NCI-H2081 treated with DMSO at 0.1 percent for 48 hours (cell line): ENCODE results near the gene ERC2.

Experiments used
- DNase-seq: peaks from one replicate; lab custom pipeline; 2025; lab: John Stamatoyannopoulos, UW

ERC2 gene

GRCh38 chr3:55716044-55716443 lies 752.2 kb downstream of the ERC2 start:
- DNase-seq, result no peak

- no peak for DNase-seq
Observed at GRCh38 chr3:55714057-55714456, 754.2 kb downstream of the ERC2 start.

- DNase-seq, result no peak
Observed at GRCh38 chr3:55711646-55712045, 756.6 kb downstream of the ERC2 start.

DNA sequence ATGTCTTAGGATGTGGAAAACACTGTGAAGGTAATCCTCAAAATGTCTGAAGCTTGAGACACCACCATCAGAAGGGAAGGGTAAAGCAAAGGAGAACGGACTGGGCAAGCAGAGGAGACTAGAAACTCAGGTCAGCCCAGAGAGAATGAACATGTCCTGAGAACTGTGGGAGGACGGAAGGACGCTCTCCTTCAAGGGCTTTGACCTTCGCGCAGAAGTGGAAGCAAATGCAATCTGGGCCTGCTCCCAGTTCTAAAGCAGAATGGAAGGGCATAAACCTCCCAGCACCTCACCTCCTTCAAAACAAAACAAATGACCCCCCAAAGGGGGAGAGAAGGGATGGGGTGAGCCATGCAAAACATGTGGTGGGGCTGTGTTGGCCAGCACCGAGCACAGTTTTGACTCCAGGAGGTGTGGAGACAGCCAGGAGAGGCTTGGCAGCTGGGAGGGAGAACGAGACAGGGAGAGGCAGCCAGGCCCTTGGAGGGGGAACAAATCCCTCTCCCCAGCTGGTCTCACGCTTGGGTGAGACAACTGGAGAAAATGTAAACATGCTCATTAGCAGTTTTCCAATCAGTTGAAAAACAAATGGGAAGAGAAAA lies 758.8 kb downstream of the ERC2 start:
- DNase-seq, result no peak

- no peak for DNase-seq
Observed at GRCh38 chr3:55708921-55709320, 759.3 kb downstream of the ERC2 start.

GRCh38 chr3:55708242-55708641 lies 760.0 kb downstream of the ERC2 start:
- no peak for DNase-seq

GRCh38 chr3:55704521-55704920 lies 763.7 kb downstream of the ERC2 start:
- DNase-seq, result no peak

DNA sequence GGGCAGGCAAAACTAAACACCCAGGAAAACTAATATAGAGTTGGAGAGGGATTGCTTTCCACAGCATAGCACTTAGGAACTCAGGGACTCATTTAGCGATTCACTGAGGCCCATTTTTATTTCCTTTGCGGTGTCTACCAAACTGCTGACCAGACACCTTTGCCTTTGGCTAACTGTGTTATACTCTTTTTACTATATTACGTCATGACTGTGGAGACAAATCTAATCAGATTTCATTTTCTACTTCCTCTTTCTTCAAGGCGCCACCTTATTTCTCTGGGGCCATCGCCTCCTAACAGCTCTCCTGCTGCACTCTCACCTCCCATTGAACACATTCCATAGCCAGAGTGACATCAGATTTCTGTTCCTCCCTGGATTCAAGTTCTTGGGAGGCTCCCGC lies 765.4 kb downstream of the ERC2 start:
- no peak for DNase-seq

DNA sequence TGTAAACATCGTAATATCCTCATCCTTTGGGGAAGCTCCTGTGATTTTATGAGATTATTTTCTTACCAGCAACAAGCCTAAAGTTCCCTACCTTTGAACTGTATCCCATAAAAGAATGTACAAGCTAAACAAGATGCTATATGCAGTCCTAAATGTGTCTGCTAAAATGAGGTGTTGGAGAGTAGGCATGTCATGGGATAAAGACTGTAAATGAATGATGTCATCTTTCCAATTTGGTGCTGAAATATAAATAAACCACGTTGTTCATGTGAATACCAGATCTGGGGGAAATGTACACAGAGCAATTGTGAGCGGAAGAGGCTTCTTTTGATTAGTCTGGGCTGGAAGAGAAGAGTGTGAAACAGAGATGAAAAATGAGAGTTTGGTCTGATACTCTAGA lies 766.3 kb downstream of the ERC2 start:
- DNase-seq, result no peak

DNA sequence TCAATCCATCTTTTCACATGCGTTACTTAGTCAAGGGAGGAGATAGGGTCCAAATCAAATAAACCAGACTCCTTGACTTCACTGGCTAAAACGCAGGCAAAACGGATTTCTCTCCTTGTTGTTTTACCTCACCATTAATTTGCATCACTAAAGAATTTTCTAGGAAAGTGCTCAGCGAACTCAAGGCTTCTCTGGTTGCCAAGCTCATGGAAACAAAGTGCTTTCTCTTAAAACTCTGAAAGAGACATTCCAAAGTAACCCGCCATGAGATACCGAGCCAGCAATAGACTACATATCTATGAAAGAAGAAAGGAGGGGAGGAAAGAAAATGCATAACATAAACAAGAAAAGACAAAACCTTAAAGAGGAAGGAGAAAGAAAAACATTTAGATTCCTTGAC lies 769.4 kb downstream of the ERC2 start:
- DNase-seq, result no peak

DNA sequence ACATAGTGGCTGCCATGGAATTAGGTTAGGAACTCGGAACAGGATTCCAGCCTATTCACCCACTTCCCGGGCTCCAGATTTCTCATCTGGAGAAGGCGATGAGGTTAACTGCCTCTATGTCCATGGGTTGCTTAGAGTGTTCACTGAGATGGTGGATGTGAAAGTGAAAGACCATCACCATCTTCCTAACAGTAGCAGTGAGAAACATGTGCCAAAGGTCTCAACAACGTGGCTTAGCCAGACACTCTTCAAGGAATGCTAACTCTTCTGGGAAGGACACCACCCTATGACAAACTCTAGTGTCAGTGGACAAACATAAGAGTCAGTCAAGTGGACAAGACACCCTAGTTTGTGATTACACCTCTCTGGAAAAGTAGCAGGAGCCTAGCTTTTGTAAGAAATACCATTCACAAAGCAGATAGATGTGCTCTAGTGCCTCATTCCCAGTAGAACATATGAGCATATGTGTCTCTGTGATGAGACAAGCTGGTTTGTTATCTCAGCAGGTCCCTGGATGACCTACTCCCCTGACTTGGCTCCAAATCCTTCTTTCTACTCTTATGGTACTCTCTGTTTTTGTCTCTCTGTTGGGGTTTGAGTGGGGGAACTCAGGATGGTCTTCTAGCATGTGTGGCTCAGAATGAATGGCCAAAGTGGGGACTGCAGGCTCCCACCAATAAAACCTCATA lies 770.9 kb downstream of the ERC2 start:
- no peak for DNase-seq

- no peak for DNase-seq
Observed at GRCh38 chr3:55692957-55693558, 775.2 kb downstream of the ERC2 start.

DNA sequence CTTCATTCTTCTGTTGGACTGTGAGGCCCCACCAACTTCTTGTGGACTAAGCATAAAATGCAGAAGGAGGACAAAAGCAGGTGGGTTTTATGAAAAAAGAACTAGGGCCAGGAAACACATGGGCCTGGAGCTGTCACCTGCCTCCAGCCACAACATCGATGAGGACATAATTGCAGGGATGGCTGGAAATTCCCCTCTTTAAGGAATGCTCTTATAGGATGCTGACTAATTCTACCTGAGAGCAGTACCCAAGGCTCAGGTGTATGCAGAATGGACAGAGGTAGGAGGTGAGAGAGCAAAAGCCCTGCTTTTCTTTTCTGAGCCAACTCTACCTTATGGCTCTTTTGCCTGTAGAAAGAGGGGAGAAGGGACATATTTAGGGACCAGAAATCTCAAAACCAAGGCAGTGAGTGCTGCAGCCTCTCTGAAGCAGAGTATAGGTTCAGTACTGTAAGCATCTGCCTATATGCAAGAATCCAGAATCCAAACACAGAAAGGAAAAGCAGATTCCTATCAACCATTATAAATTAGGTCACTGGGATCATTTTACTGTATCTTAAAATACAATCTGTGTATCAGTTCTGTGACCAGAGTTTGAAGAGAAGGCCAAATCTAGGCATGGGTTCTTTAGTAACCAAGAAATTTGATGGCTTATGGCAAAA lies 775.8 kb downstream of the ERC2 start:
- DNase-seq, result no peak

DNA sequence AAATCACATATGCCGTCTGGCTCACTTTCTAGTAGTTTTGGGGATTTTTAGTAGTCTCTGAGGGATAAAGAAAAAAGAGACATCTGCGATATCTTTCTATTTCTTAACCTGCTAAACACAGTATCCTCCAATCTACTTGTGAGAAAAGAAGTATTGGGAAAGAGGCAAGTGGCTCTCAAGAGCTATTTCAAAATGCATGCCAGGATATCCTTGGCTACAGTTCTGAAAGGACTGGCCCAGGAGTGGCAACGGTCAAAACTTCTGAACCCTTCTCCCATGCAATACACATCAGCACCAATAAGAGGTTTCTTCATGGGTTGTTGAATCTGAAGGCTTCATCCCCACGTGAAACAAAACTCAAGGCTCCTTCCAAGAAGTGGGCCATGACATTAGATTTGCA lies 777.1 kb downstream of the ERC2 start:
- no peak for DNase-seq

DNA sequence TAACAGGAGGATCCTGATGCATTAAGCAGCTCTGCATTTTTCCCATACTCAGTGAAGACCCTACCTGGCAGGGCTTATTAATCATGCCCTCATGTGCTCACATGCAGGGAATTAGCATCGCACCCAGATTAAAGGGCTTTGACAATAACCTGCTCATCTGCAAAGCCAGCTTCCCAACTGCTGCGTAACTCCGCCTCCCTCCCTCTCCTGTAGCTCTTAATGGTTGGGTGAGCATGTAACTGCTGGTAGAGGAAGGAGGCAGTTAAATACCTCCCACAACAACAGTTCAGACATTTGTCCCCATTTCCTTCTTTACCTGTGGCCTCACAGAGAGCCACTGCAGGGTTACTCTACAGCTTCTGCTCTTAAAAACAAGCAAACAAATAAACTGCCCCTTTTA lies 777.5 kb downstream of the ERC2 start:
- no peak for DNase-seq

- DNase-seq, result no peak
Observed at GRCh38 chr3:55690177-55690576, 778.1 kb downstream of the ERC2 start.

DNA sequence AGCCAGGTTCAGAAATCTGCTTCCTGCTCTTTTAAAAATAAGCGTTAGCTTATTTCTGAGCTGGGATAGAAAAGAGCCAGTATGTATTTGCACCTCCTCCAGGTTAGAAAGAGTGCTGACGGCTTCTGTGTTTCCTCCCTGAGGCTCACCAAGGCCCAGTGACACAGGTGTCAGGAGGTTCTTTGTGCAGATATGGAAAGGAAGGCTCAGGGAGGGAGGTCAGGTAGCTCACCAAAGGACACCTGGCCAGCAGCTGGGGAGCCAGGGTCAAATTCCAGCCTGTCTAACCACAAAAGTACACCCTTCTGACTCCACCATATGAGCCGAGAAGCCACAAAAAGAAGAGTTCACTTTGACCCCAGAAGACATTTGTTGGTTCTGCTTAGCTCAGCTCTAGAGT lies 780.1 kb downstream of the ERC2 start:
- no peak for DNase-seq

DNA sequence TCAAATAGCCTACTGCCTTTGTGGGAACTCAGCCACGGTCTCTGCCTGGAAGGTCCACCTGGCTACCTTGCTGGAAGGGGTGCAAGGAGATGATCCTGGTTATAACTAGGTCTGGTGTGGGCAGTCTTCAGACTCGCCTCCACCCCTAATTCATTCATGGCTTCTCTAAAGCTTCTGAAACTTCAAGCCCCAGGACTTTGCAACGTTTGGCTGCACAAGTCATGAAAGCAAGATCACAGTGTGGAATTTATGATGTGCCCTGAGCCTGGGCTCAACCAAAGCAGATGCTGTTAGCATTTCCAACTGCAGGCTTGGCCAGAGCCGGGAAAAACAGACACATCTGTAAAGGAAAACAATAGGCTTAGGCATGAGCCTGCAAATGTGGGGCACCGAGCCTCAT lies 780.7 kb downstream of the ERC2 start:
- DNase-seq, result no peak

GRCh38 chr3:55686426-55687254 lies 781.6 kb downstream of the ERC2 start:
- no peak for DNase-seq

- no peak for DNase-seq
Observed at GRCh38 chr3:55683666-55684270, 784.5 kb downstream of the ERC2 start.

- no peak for DNase-seq
Observed at GRCh38 chr3:55682461-55682860, 785.8 kb downstream of the ERC2 start.
